Right lobe of liver (tissue), 6 donors: ENCODE measurements around the gene PNP. TPM values are rescaled to one million over a fixed set of nuclear protein-coding genes. Genes with fewer than 3 reads are reported as not detected.
A peak's percentile ranks its signal among the peaks of the same experiment; 100 is the strongest.

Experiments
- ATAC-seq, 4 donors: fragments of 200-7000 bp; cut with Tn5 transposase; one replicate each; pipeline ENCODE4 v1.9.1; 2020; ENCODE audit warnings: mild to moderate bottlenecking in 4 of 4, moderate library complexity in 4 of 4
- DNase-seq, 3 donors: peaks; one replicate each; pipeline ENCODE4 v3.0.0-alpha.2; 2020
- H3K27ac ChIP-seq, 3 donors: fragments of 200-600 bp; one replicate each; pipeline ENCODE4 v1.8.0; 2022
- H3K27me3 ChIP-seq, 2 donors: fragments of 200-600 bp; one replicate each; pipeline ENCODE4 v1.8.0; 2022
- H3K36me3 ChIP-seq, 4 donors: fragments of 200-600 bp; sonication (generic) in 1 of 4; one replicate each; pipeline versions ENCODE4 v1.5.1 to v1.8.0; 2017 to 2022; ENCODE audit warnings: control low read depth in 1 of 4
- H3K4me1 ChIP-seq, 4 donors: fragments of 200-600 bp; sonication (generic) in 1 of 4; one replicate each; pipeline versions ENCODE4 v1.5.1 to v1.8.0; 2017 to 2022; ENCODE audit warnings: control low read depth in 1 of 4
- H3K4me3 ChIP-seq, 3 donors: fragments of 200-600 bp; one replicate each; pipeline ENCODE4 v1.8.0; 2022
- H3K9me3 ChIP-seq, 4 donors: fragments of 200-600 bp; sonication (generic) in 1 of 4; one replicate each; pipeline versions ENCODE4 v1.5.1 to v1.8.0; 2017 to 2022; ENCODE audit warnings: control low read depth in 1 of 4
- POLR2A ChIP-seq: fragments of 450-650 bp; IDR thresholded peaks from one replicate; pipeline ENCODE4 v1.6.1; 2017; ENCODE audit warnings: antibody characterized with exemption, mild to moderate bottlenecking
- WGBS: methylation state at CpG from one replicate; pipeline ENCODE4 v1.1.6; 2018; ENCODE audit warnings: low coverage, low lambda C conversion rate; ENCODE audit not compliant: insufficient coverage; ENCODE audit errors: missing lambda C conversion rate; 5-methylcytosine and 5-hydroxymethylcytosine counted together
- intact Hi-C, 2 donors: fragments of 100-400 bp; cut with DNase I; formaldehyde crosslinking; loops; one replicate each; pipeline versions ENCODE4 v1.11.2 to v1.14.1; 2022
- total RNA-seq, 6 experiments: library from RNA; depleted of rRNA in 2 of 6; stranded (reverse); fragments of >200 nt in 2 of 6; fragmentation: NEBNext Ultra II Directional in 3 of 6; extraction: Animal tissue kit (Norgen Biotek cat#: 25700) in 3 of 6; gene quantifications; one replicate each; pipeline versions ENCODE4 v1.1.0 to v1.2.4, GENCODE V29; 2016 to 2023
- TF ChIP-seq, protein P1 (sequence below), 4 donors: fragments of 200-600 bp in 3 of 4; fragments of 450-650 bp in 1 of 4; IDR thresholded peaks; one replicate each; pipeline versions ENCODE4 v1.5.1 to v1.8.0; 2016 to 2022; ENCODE audit warnings: antibody characterized with exemption in 4 of 4, mild to moderate bottlenecking in 2 of 4
- donor health status: DM: no; HTN: yes; CAD: no.
- donor health status: DM: no; HTN: no; CAD: no.
- donor health status: DM: no; HTN: no; CAD: no.
- donor health status: DM: no; HTN: yes; CAD: no.
- donor health status: DM: no; HTN: yes; CAD: no.

PNP gene
- total RNA-seq, 6 experiments from 2014 or later: 22.1 to 48.9 (median 30.9) TPM

DNA sequence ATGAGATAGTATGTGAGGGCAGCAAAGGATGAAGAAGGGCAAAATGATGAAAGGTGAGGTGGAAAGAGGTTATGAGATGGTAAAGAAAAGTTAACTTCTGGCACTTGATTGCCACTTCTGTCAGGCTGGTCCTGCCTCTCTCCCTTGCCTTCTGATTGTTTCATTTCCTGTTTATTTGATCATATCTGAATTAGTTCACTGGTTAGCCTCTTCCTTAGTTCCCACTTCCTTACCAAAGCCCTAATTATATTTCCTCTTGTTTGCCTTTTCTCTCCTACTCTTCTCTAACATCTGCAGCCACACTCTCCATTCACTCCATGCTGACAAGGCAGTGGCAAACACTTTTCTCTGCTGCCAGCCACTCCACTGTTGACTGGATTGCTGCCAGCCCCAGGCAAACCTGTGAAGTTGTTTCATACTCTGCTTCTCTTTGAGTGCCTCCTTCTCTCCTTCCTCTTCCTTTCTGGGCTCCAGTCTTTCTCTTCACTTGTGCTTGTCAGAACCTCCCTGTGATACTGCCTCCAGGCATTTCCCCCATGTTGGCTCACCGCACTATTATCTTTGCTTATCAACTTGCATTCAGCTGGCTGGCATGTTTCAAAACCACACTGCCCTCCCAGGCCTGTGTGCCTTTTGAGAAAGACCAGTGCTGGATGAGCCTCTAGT, 8.1 kb downstream of the PNP start:
- Histone ChIP-seq H3K4me3 (no peak overlapping the region), H3K36me3 (peaks cover 0 to 36% (median 15%) of the 10 kb centered on the region in 4 donors), H3K9me3 (no peaks in the 10 kb centered on the region), H3K27ac (peak overlapping the region in 2 of 3 donors; percentile 20 to 24), H3K4me1 (peaks cover 0 to 30% (median 6%) of the 10 kb centered on the region in 4 donors), H3K27me3 (no peaks in the 10 kb centered on the region)
- DNase-seq: peak; percentile 47 to 75 (median 64)
- peak; percentile 38 to 68 (median 54) for ATAC-seq
- intact Hi-C loops: no loop called here
- WGBS: 23% methylated on average over 1 of the region's 1 CpG
- no peak for TF ChIP-seq POLR2A
- TF ChIP-seq, protein P1, sequence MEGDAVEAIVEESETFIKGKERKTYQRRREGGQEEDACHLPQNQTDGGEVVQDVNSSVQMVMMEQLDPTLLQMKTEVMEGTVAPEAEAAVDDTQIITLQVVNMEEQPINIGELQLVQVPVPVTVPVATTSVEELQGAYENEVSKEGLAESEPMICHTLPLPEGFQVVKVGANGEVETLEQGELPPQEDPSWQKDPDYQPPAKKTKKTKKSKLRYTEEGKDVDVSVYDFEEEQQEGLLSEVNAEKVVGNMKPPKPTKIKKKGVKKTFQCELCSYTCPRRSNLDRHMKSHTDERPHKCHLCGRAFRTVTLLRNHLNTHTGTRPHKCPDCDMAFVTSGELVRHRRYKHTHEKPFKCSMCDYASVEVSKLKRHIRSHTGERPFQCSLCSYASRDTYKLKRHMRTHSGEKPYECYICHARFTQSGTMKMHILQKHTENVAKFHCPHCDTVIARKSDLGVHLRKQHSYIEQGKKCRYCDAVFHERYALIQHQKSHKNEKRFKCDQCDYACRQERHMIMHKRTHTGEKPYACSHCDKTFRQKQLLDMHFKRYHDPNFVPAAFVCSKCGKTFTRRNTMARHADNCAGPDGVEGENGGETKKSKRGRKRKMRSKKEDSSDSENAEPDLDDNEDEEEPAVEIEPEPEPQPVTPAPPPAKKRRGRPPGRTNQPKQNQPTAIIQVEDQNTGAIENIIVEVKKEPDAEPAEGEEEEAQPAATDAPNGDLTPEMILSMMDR (IDR thresholded peaks at IDR 0.05): no peak

DNA sequence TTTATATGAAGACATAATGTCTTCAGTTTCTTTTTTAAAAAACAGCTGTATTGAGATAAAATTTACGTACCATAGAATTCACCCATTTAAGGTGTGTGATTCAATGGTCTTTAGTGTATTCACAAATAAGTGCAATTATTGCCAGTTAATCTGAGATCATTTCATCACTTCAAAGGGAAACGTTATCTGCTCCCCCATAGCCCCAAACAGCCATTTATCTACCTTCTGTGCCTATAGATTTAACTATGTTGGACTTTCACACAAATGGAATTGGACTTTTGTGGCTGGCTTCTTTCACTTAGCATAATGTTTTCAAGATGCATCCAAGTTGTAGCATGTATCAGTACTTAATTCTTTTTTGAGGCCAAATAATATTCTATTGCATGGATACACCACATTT, 9.7 kb downstream of the PNP start:
- Histone ChIP-seq H3K4me1 (peaks cover 0 to 16% (median 2%) of the 10 kb centered on the region in 4 donors), H3K4me3 (no peak overlapping the region), H3K9me3 (no peaks in the 10 kb centered on the region), H3K27me3 (no peaks in the 10 kb centered on the region), H3K27ac (no peak overlapping the region), H3K36me3 (peaks cover 0 to 32% (median 14%) of the 10 kb centered on the region in 4 donors)
- intact Hi-C loops: no loop called here
- TF ChIP-seq POLR2A: no peak
- TF ChIP-seq, protein P1 (IDR thresholded peaks at IDR 0.05): no peak
- no peak for DNase-seq
- no peak for ATAC-seq
- WGBS: 93% methylated on average over 2 of the region's 2 CpGs

DNA sequence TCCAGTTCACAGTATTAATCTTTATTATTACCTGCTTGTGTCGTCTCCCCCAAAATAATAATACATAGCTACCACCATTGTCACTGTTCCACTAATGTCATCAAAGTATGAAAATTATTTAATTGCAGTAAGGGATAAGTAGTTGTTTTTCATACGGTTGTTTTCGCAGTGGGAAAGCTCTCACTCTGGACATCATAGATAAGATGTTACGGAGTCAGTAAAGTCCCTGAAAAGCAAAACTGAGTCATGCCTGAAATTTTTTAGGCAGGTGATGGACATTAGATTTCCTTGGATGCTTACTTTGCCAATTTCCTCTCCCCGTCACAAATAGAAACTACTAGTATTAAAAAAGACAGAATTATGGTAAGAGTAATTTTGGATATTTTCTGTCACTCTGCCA, 13.2 kb downstream of the PNP start:
- intact Hi-C loops: no loop called here
- 86% methylated on average over 5 of the region's 5 CpGs for WGBS
- Histone ChIP-seq H3K9me3 (no peaks in the 10 kb centered on the region), H3K36me3 (no peaks in the 10 kb centered on the region), H3K27ac (no peak overlapping the region), H3K4me3 (no peak overlapping the region), H3K27me3 (no peaks in the 10 kb centered on the region), H3K4me1 (peaks cover 0 to 8% (median 2%) of the 10 kb centered on the region in 4 donors)
- ATAC-seq (no peak), DNase-seq (no peak)
- no peak for TF ChIP-seq POLR2A
- TF ChIP-seq, protein P1 (IDR thresholded peaks at IDR 0.05): no peak

DNA sequence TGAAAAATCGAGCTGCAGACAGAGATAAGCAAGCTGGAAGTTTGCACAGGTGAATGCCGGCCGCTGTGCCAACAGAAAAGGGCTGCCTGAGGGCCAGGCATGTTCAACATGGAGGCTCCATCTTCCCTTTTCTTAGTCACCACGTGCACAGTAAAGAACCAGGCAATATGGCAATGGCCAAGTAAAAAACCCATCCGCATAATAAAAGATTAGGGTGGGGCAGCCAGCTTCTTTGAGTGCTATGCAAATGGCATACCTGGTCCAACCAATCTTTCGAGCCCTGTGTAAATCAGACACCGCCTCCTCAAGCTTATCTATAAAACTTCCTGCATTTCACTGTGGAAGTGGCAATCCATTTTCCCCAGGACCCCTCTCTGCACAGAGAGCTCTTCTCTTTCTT, 16.7 kb downstream of the PNP start:
- no peak for ATAC-seq
- no peaks in the 10 kb centered on the region for H3K9me3 ChIP-seq
- whole genome bisulfite sequencing: 60% methylated on average over 7 of the region's 7 CpGs

More for the DNA sequence above, 16.7 kb downstream of the PNP start:
- no peaks in the 10 kb centered on the region for H3K27me3 ChIP-seq
- DNase-seq: no peak
- H3K4me1 ChIP-seq: no peaks in the 10 kb centered on the region
- no peak for TF ChIP-seq POLR2A
- TF ChIP-seq, protein P1 (IDR thresholded peaks at IDR 0.05): no peak
- no peak overlapping the region for H3K27ac ChIP-seq
- no peak overlapping the region for H3K4me3 ChIP-seq
- H3K36me3 ChIP-seq: no peaks in the 10 kb centered on the region
- intact Hi-C loops: no loop called here
